ENCODE measurements around the gene KHDRBS1.

The KHDRBS1 gene

GRCh38 chr1:32045772-32046171 is 32.1 kb downstream of the KHDRBS1 start:
- H3K4me1 ChIP-seq: peaks cover 0 to 11% (median 0%) of the 10 kb centered on the region in 10 experiments; a peak in 5 of 20 replicates
- H3K9ac ChIP-seq: no peak overlapping the region
- H3K9me3 ChIP-seq (replicated peaks in 1 of 11): no peaks in the 10 kb centered on the region
- H3K4me3 ChIP-seq: no peak overlapping the region
- H3K36me3 ChIP-seq: peaks cover 0 to 55% (median 0%) of the 10 kb centered on the region in 11 experiments; a peak in 15 of 22 replicates
- H4K20me1 ChIP-seq: peaks cover 30 to 76% (median 67%) of the 10 kb centered on the region in 11 experiments; a peak in 21 of 22 replicates
- peak overlapping the region in 4 of 11 experiments; percentile 26 to 69 (median 46); a peak in 9 of 22 replicates for H3K4me2 ChIP-seq
- TF ChIP-seq Cebpa-rat (IDR thresholded peaks at IDR 0.05): no peak
- peak overlapping the region in 6 of 11 experiments; percentile 8 to 60 (median 50); a peak in 11 of 22 replicates for H3K27ac ChIP-seq
- H3K27me3 ChIP-seq: no peaks in the 10 kb centered on the region

DNA sequence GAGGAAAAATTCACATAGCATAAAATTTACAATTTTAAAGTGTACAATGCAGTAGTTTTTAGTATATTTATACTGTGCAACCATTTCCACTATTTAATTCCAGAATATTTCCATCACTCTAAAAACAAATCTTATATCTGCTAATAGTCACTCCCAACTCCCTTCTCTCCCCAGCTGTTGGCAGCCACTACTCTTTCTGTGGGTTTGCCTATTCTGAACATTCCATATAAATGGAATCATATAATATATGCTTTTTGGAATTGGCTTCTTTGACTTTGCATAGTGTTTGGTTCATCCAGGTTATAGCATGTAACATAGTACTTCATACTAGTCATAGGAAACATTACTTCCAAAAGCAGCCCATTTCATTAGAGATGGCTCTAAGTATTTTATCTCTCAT is 34.0 kb downstream of the KHDRBS1 start:
- peaks cover 0 to 74% (median 0%) of the 10 kb centered on the region in 11 experiments; a peak in 14 of 22 replicates for H3K36me3 ChIP-seq

DNA sequence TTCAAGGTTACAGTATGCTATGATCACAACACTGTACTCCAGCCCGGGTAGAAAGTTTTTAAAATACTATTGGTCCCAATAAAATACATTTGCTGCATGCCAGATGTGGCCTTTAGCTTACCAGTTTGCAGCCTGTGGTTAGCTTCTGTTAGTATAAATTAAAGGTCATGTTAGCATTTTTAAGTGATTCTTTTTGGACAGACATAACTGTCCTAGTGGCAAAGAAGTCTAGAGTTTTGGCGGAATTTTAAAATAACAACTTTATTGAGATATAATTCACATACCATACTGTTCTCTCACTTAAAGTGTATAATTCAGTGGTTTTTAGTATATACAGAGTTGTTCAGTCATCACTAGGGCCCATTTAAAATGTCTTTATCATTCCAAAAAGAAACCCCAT is 34.8 kb downstream of the KHDRBS1 start:
- H3K9me3 ChIP-seq (replicated peaks in 1 of 11): no peaks in the 10 kb centered on the region
- H4K20me1 ChIP-seq: peaks cover 23 to 77% (median 66%) of the 10 kb centered on the region in 11 experiments; a peak in 21 of 22 replicates
- H3K4me3 ChIP-seq: no peak overlapping the region
- no peaks in the 10 kb centered on the region for H3K27me3 ChIP-seq
- no peak for TF ChIP-seq Cebpa-rat (IDR thresholded peaks at IDR 0.05)
- no peak overlapping the region for H3K9ac ChIP-seq
- H3K4me1 ChIP-seq: peaks cover 0 to 13% (median 2%) of the 10 kb centered on the region in 10 experiments; a peak in 9 of 20 replicates
- H3K36me3 ChIP-seq: peaks cover 0 to 81% (median 0%) of the 10 kb centered on the region in 11 experiments; a peak in 14 of 22 replicates
- H3K27ac ChIP-seq: no peak overlapping the region
- H3K4me2 ChIP-seq: no peak overlapping the region

More for the DNA sequence above, 34.0 kb downstream of the KHDRBS1 start:
- Histone ChIP-seq H4K20me1 (peaks cover 23 to 72% (median 64%) of the 10 kb centered on the region in 11 experiments; a peak in 21 of 22 replicates), H3K9me3 (replicated peaks in 1 of 11) (no peaks in the 10 kb centered on the region), H3K27ac (no peak overlapping the region), H3K4me2 (no peak overlapping the region), H3K4me3 (no peak overlapping the region), H3K4me1 (peaks cover 0 to 11% (median 1%) of the 10 kb centered on the region in 10 experiments; a peak in 9 of 20 replicates), H3K9ac (no peak overlapping the region), H3K27me3 (no peaks in the 10 kb centered on the region)
- no peak for TF ChIP-seq Cebpa-rat (IDR thresholded peaks at IDR 0.05)

GRCh38 chr1:32051706-32052105 is 38.0 kb downstream of the KHDRBS1 start:
- H3K36me3 ChIP-seq: peaks cover 0 to 100% (median 0%) of the 10 kb centered on the region in 11 experiments; a peak in 16 of 22 replicates
- no peak overlapping the region; a peak in 1 of 22 replicates for H3K9ac ChIP-seq

GRCh38 chr1:32052887-32053286 is 39.2 kb downstream of the KHDRBS1 start:
- no peak overlapping the region for H3K4me2 ChIP-seq
- TF ChIP-seq Cebpa-rat (IDR thresholded peaks at IDR 0.05): no peak
- peaks cover 0 to 99% (median 3%) of the 10 kb centered on the region in 11 experiments; a peak in 21 of 22 replicates for H3K36me3 ChIP-seq
- no peaks in the 10 kb centered on the region for H3K9me3 ChIP-seq (replicated peaks in 1 of 11)
- peaks cover 28 to 95% (median 71%) of the 10 kb centered on the region in 11 experiments; a peak in 21 of 22 replicates for H4K20me1 ChIP-seq
- H3K27ac ChIP-seq: no peak overlapping the region
- H3K4me1 ChIP-seq: peaks cover 15 to 34% (median 25%) of the 10 kb centered on the region in 10 experiments; a peak in 19 of 20 replicates
- H3K9ac ChIP-seq: no peak overlapping the region
- no peak overlapping the region for H3K4me3 ChIP-seq
- no peaks in the 10 kb centered on the region for H3K27me3 ChIP-seq

More at GRCh38 chr1:32051706-32052105, 38.0 kb downstream of the KHDRBS1 start:
- Histone ChIP-seq H3K27me3 (no peaks in the 10 kb centered on the region), H3K4me3 (no peak overlapping the region), H3K4me2 (no peak overlapping the region), H3K27ac (no peak overlapping the region), H3K9me3 (replicated peaks in 1 of 11) (no peaks in the 10 kb centered on the region), H4K20me1 (peaks cover 28 to 100% (median 72%) of the 10 kb centered on the region in 11 experiments; a peak in 21 of 22 replicates), H3K4me1 (peaks cover 15 to 33% (median 23%) of the 10 kb centered on the region in 10 experiments; a peak in 19 of 20 replicates)
- no peak for TF ChIP-seq Cebpa-rat (IDR thresholded peaks at IDR 0.05)

- Histone ChIP-seq H3K36me3 (peaks cover 0 to 99% (median 28%) of the 10 kb centered on the region in 11 experiments; a peak in 21 of 22 replicates), H4K20me1 (peaks cover 20 to 95% (median 63%) of the 10 kb centered on the region in 11 experiments; a peak in 20 of 22 replicates), H3K27me3 (no peaks in the 10 kb centered on the region), H3K27ac (peak overlapping the region in 8 of 11 experiments; percentile 17 to 71 (median 52); a peak in 16 of 22 replicates), H3K4me1 (peaks cover 31 to 55% (median 49%) of the 10 kb centered on the region in 10 experiments), H3K4me3 (no peak overlapping the region), H3K9ac (peak overlapping the region in 3 of 11 experiments; percentile 19 to 44 (median 23); a peak in 3 of 22 replicates), H3K4me2 (peak overlapping the region in 8 of 11 experiments; percentile 4 to 35 (median 26); a peak in 8 of 22 replicates), H3K9me3 (replicated peaks in 1 of 11) (no peaks in the 10 kb centered on the region)
- TF ChIP-seq Cebpa-rat (IDR thresholded peaks at IDR 0.05): no peak
Measured at GRCh38 chr1:32055416-32055815, 41.7 kb downstream of the KHDRBS1 start.

DNA sequence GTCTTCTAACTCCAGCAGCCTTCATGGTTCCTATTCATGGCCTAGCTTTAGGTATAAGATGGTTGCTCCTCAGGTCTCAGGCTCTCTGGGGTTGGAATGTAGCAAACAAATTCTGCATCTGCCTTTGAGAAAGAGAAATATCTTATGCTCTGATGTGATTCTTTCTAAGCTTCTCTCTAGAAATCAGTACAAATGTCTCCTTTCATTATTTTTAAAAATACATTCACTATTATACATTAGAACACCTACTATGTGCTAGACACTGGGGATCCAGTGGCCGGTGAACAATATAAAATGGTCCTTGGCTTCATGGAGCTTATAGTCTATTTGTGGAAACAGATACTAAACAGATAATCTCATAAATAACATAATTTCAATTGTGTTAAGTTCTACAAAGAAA is 42.9 kb downstream of the KHDRBS1 start:
- Histone ChIP-seq H3K4me3 (no peak overlapping the region), H3K27me3 (no peaks in the 10 kb centered on the region), H3K4me2 (peak overlapping the region in 3 of 11 experiments; percentile 20 to 33 (median 28); a peak in 3 of 22 replicates), H3K4me1 (peaks cover 40 to 67% (median 60%) of the 10 kb centered on the region in 10 experiments), H4K20me1 (peaks cover 16 to 95% (median 61%) of the 10 kb centered on the region in 11 experiments; a peak in 19 of 22 replicates), H3K9me3 (replicated peaks in 1 of 11) (no peaks in the 10 kb centered on the region), H3K36me3 (peaks cover 0 to 99% (median 40%) of the 10 kb centered on the region in 11 experiments; a peak in 21 of 22 replicates), H3K9ac (peak overlapping the region in 1 of 11 experiments; percentile 23; a peak in 3 of 22 replicates), H3K27ac (peak overlapping the region in 3 of 11 experiments; percentile 57 to 71 (median 62); a peak in 4 of 22 replicates)
- TF ChIP-seq Cebpa-rat (IDR thresholded peaks at IDR 0.05): no peak

- H3K36me3 ChIP-seq: peaks cover 18 to 86% (median 66%) of the 10 kb centered on the region in 11 experiments
- no peaks in the 10 kb centered on the region for H3K9me3 ChIP-seq (replicated peaks in 1 of 11)
- peak overlapping the region in 5 of 11 experiments; percentile 8 to 64 (median 32); a peak in 2 of 22 replicates for H3K9ac ChIP-seq
- peak overlapping the region in 10 of 11 experiments; percentile 10 to 88 (median 78); a peak in 17 of 22 replicates for H3K4me2 ChIP-seq
- peak overlapping the region in 9 of 11 experiments; percentile 1 to 97 (median 40); a peak in 12 of 22 replicates for H3K27ac ChIP-seq
- no peak overlapping the region for H3K4me3 ChIP-seq
- H3K4me1 ChIP-seq: peaks cover 71 to 91% (median 85%) of the 10 kb centered on the region in 10 experiments
- peaks cover 3 to 67% (median 38%) of the 10 kb centered on the region in 11 experiments; a peak in 15 of 22 replicates for H4K20me1 ChIP-seq
- no peaks in the 10 kb centered on the region for H3K27me3 ChIP-seq
- no peak for TF ChIP-seq Cebpa-rat (IDR thresholded peaks at IDR 0.05)
Measured at GRCh38 chr1:32060914-32061313, 47.2 kb downstream of the KHDRBS1 start.

GRCh38 chr1:32062867-32063230 is 49.2 kb downstream of the KHDRBS1 start:
- Histone ChIP-seq H4K20me1 (peaks cover 3 to 53% (median 30%) of the 10 kb centered on the region in 11 experiments; a peak in 14 of 22 replicates), H3K4me1 (peaks cover 88 to 99% (median 97%) of the 10 kb centered on the region in 10 experiments), H3K27ac (peak overlapping the region in 10 of 11 experiments; percentile 1 to 99 (median 94); a peak in 19 of 22 replicates), H3K4me3 (peak overlapping the region in 1 of 10 experiments; percentile 10; a peak in 1 of 20 replicates), H3K9me3 (replicated peaks in 1 of 11) (no peaks in the 10 kb centered on the region), H3K4me2 (peak overlapping the region; percentile 25 to 91 (median 79)), H3K27me3 (no peaks in the 10 kb centered on the region), H3K36me3 (peaks cover 18 to 70% (median 60%) of the 10 kb centered on the region in 11 experiments), H3K9ac (peak overlapping the region; percentile 23 to 76 (median 57); a peak in 20 of 22 replicates)
- no peak for TF ChIP-seq Cebpa-rat (IDR thresholded peaks at IDR 0.05)

Data from BLaER1 treated with 17β-estradiol and CSF1 and Interleukin-3, amounts not matched to agents 10 nM and 100 nM (cell line).